ENCODE measurements around the gene SEC61A2.

DNA sequence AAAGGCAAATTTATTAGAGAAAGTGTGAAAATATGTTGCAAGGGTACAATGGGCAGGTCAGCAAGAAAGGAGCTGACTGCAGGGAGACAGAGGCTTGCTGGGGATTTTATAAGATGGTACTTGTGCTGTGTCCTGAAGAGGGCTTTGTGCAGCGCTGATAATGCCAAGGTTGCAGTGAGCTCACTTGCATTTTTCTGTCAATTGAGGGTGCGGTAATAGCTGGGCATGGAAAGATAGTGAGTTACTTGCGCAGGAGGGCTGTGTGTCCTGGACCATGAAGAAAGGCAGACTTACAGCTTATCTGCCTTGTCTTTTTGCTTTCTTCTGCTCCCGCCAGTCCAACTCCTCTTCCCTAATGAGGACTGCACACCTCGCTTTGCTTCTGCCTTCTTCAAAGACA lies 79.0 kb downstream of the SEC61A2 start:
- TF ChIP-seq, protein P1, sequence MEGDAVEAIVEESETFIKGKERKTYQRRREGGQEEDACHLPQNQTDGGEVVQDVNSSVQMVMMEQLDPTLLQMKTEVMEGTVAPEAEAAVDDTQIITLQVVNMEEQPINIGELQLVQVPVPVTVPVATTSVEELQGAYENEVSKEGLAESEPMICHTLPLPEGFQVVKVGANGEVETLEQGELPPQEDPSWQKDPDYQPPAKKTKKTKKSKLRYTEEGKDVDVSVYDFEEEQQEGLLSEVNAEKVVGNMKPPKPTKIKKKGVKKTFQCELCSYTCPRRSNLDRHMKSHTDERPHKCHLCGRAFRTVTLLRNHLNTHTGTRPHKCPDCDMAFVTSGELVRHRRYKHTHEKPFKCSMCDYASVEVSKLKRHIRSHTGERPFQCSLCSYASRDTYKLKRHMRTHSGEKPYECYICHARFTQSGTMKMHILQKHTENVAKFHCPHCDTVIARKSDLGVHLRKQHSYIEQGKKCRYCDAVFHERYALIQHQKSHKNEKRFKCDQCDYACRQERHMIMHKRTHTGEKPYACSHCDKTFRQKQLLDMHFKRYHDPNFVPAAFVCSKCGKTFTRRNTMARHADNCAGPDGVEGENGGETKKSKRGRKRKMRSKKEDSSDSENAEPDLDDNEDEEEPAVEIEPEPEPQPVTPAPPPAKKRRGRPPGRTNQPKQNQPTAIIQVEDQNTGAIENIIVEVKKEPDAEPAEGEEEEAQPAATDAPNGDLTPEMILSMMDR (IDR thresholded peaks at IDR 0.05) = no peak
- no peak for TF ChIP-seq POLR2A (IDR thresholded peaks at IDR 0.05)
- no peak for TF ChIP-seq POLR2AphosphoS5 (IDR thresholded peaks at IDR 0.05)
- no peak for TF ChIP-seq EP300 (IDR thresholded peaks at IDR 0.05)

All from sigmoid colon (tissue), 4 donors.